Spleen (tissue), 11 donors: Measurements from ENCODE around the gene SLC24A3. TPM values are rescaled to one million over a fixed set of nuclear protein-coding genes. Genes with fewer than 3 reads are reported as not detected.

ENCODE experiments used
- DNase-seq: peaks from one replicate; pipeline ENCODE4 v3.0.0-alpha.2; 2020
- H3K27ac ChIP-seq, 8 donors: fragments of 200-600 bp; sonication (generic) in 7 of 8; 1 replicate in 4 of 8; 2 replicates in 4 of 8; pipeline versions ENCODE4 v1.5.0 to v1.8.0; 2016 to 2021; ENCODE audit warnings: inconsistent platforms in 4 of 8, mild to moderate bottlenecking in 4 of 8, moderate library complexity in 1 of 8
- H3K27me3 ChIP-seq, 7 donors: fragments of 200-600 bp; sonication (generic) in 6 of 7; replicated peaks in 1 of 7; 1 replicate in 4 of 7; 2 replicates in 3 of 7; pipeline versions ENCODE4 v1.5.0 to v1.8.0; 2016 to 2021; ENCODE audit warnings: inconsistent platforms in 3 of 7, mild to moderate bottlenecking in 1 of 7
- H3K36me3 ChIP-seq, 6 donors: fragments of 200-600 bp; sonication (generic) in 5 of 6; 1 replicate in 4 of 6; 2 replicates in 2 of 6; pipeline versions ENCODE4 v1.5.0 to v1.8.0; 2016 to 2021; ENCODE audit warnings: inconsistent platforms in 2 of 6
- H3K4me1 ChIP-seq, 6 donors: fragments of 200-600 bp; sonication (generic) in 5 of 6; 1 replicate in 3 of 6; 2 replicates in 3 of 6; pipeline versions ENCODE4 v1.5.0 to v1.8.0; 2016 to 2021; ENCODE audit warnings: inconsistent platforms in 3 of 6
- H3K4me3 ChIP-seq, 8 donors: fragments of 200-600 bp; sonication (generic) in 7 of 8; 1 replicate in 4 of 8; 2 replicates in 4 of 8; pipeline versions ENCODE4 v1.5.0 to v1.8.0; 2016 to 2021; ENCODE audit warnings: inconsistent platforms in 4 of 8, mild to moderate bottlenecking in 4 of 8, moderate library complexity in 2 of 8
- H3K9me3 ChIP-seq, 8 donors: fragments of 200-600 bp; sonication (generic) in 7 of 8; 1 replicate in 4 of 8; 2 replicates in 4 of 8; pipeline versions ENCODE4 v1.5.0 to v1.8.0; 2016 to 2021; ENCODE audit warnings: inconsistent platforms in 4 of 8
- CTCF ChIP-seq, 11 experiments: fragments of 200-600 bp in 7 of 11; fragments of 450-650 bp in 4 of 11; sonication (generic) in 4 of 11; IDR thresholded peaks in 8 of 11; conservative IDR thresholded peaks in 3 of 11; 1 replicate in 7 of 11; 2 replicates in 4 of 11; pipeline versions ENCODE4 v1.4.0 to v1.8.0; 2016 to 2021; ENCODE audit warnings: antibody characterized with exemption in 11 of 11, inconsistent platforms in 4 of 11, mild to moderate bottlenecking in 1 of 11
- POLR2A ChIP-seq, 3 donors: fragments of 450-650 bp; IDR thresholded peaks; one replicate each; pipeline ENCODE4 v1.5.1; 2017; ENCODE audit warnings: antibody characterized with exemption in 3 of 3, mild to moderate bottlenecking in 1 of 3
- POLR2AphosphoS5 ChIP-seq, 3 donors: sonication (generic); formaldehyde crosslinking; IDR thresholded peaks; one replicate each; pipeline ENCODE4 v1.5.1; 2017; ENCODE audit warnings: antibody characterized with exemption in 3 of 3
- WGBS, 5 donors: extraction: QIAGEN DNeasy Blood & Tissue Kit in 3 of 5; methylation state at CpG; one replicate each; pipeline versions ENCODE4 v1.1.5 to v1.1.7; 2013 to 2018; 5-methylcytosine and 5-hydroxymethylcytosine counted together
- intact Hi-C: fragments of 100-400 bp; cut with DNase I; formaldehyde crosslinking; loops from one replicate; pipeline ENCODE4 v1.15.0; 2023; ENCODE audit warnings: low total_unique reads
- polyA plus RNA-seq, 3 donors: library from polyadenylated mRNA; stranded (reverse); fragments of 200-250 nt; gene quantifications; one replicate each; pipeline ENCODE4 v1.2.1, GENCODE V29; 2013
- total RNA-seq, 7 donors: library from RNA; depleted of rRNA in 3 of 7; stranded (reverse); fragments of >200 nt in 3 of 7; fragmentation: NEBNext Ultra II Directional in 4 of 7; extraction: Animal tissue kit (Norgen Biotek cat#: 25700) in 4 of 7; gene quantifications; one replicate each; pipeline versions ENCODE4 v1.1.0 to v1.2.1, GENCODE V29; 2016 to 2021
- donor health status: healthy with polysubstance abuse.
- donor health status: DM: no; HTN: no; CAD: no; lungs with moderate emphysema.
- donor health status: DM: no; HTN: no; CAD: no.
- donor health status: Bipolar disorder and iron deficiency.
- donor health status: healthy.
- donor health status: DM: no; HTN: no; CAD: no.
- donor health status: DM: yes; HTN: yes; CAD: no.

Gene SLC24A3
- total and polyA plus RNA-seq, 10 donors = 0.37 to 3.9 (median 2.6) TPM

GRCh38 chr20:19487420-19487819 lies 275.0 kb downstream of the SLC24A3 start:
- H3K27ac ChIP-seq = no peak overlapping the region
- 79 to 97% (median 83%) methylated on average over 1 of the region's 1 CpG for WGBS, 5 donors
- no peak overlapping the region for H3K4me3 ChIP-seq
- H3K9me3 ChIP-seq = no peaks in the 10 kb centered on the region
- no peaks in the 10 kb centered on the region for H3K27me3 ChIP-seq
- intact Hi-C loops = no loop called here
- no peak for DNase-seq
- TF ChIP-seq CTCF (IDR thresholded peaks at IDR 0.05 in 8 of 11, conservative IDR thresholded peaks at IDR 0.05 in 3 of 11) (no peak), POLR2A (IDR thresholded peaks at IDR 0.05) (no peak), POLR2AphosphoS5 (IDR thresholded peaks at IDR 0.05) (no peak)
- H3K4me1 ChIP-seq = no peaks in the 10 kb centered on the region
- H3K36me3 ChIP-seq = no peaks in the 10 kb centered on the region

DNA sequence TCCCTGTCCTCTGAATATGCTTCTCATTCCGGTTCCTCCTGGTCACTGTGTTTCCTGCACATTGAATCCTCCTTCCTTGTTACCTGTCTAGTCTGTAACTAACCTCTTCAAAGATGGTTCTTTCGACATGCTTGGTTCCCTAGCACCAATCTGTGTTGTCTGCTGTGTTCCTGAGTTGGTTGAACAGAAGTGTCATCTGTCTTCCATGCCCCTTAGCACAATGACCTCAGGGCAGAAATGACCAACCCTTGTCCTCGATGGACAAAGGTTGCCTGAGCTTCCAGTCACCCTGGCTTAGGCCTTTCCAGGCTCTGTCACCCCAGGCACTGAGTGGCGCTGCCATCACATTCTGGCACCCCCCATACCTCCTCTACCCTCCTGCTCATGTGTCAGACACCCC lies 278.8 kb downstream of the SLC24A3 start:
- intact Hi-C loops = no loop called here
- WGBS, 5 donors = 73 to 81% (median 77%) methylated on average over 4 of the region's 4 CpGs
- H3K27me3 ChIP-seq = no peaks in the 10 kb centered on the region
- H3K27ac ChIP-seq = no peak overlapping the region
- no peaks in the 10 kb centered on the region for H3K9me3 ChIP-seq
- H3K4me1 ChIP-seq = no peaks in the 10 kb centered on the region
- no peak overlapping the region for H3K4me3 ChIP-seq
- no peak for DNase-seq
- no peak for TF ChIP-seq POLR2AphosphoS5 (IDR thresholded peaks at IDR 0.05)
- no peak for TF ChIP-seq CTCF (IDR thresholded peaks at IDR 0.05 in 8 of 11, conservative IDR thresholded peaks at IDR 0.05 in 3 of 11)
- TF ChIP-seq POLR2A (IDR thresholded peaks at IDR 0.05) = no peak
- H3K36me3 ChIP-seq = no peaks in the 10 kb centered on the region

DNA sequence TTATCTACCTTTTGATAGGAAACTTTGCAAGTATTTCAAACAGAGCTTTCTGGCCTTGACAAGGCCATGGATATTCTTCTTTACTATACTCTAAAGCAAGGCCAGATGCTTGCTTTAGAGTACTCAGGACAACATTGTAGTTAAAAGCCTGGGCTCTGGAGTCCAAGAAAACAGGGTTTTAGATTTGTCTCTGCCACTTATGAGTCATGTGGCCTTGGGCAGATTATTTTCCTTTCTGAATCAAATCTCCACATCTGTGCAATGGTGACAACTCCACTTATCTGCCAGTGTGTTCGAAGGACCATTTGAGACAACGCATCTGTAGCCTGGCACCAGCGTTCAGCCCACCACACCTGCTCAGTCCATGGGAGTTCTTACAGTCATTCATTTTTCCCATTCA lies 279.7 kb downstream of the SLC24A3 start:
- H3K36me3 ChIP-seq = no peaks in the 10 kb centered on the region
- H3K4me1 ChIP-seq = no peaks in the 10 kb centered on the region
- no peak overlapping the region for H3K4me3 ChIP-seq
- intact Hi-C loops = no loop called here
- DNase-seq = no peak
- no peaks in the 10 kb centered on the region for H3K27me3 ChIP-seq
- TF ChIP-seq POLR2A (IDR thresholded peaks at IDR 0.05) (no peak), POLR2AphosphoS5 (IDR thresholded peaks at IDR 0.05) (no peak), CTCF (IDR thresholded peaks at IDR 0.05 in 8 of 11, conservative IDR thresholded peaks at IDR 0.05 in 3 of 11) (no peak)
- H3K9me3 ChIP-seq = no peaks in the 10 kb centered on the region
- WGBS, 5 donors = 88 to 99% (median 93%) methylated on average over 3 of the region's 3 CpGs
- no peak overlapping the region for H3K27ac ChIP-seq

GRCh38 chr20:19492687-19493336 lies 280.4 kb downstream of the SLC24A3 start:
- no peak for TF ChIP-seq CTCF (IDR thresholded peaks at IDR 0.05 in 8 of 11, conservative IDR thresholded peaks at IDR 0.05 in 3 of 11)
- TF ChIP-seq POLR2AphosphoS5 (IDR thresholded peaks at IDR 0.05) = no peak
- no peak for TF ChIP-seq POLR2A (IDR thresholded peaks at IDR 0.05)
- DNase-seq = no peak
- no peaks in the 10 kb centered on the region for H3K27me3 ChIP-seq
- 74 to 86% (median 83%) methylated on average over 6 of the region's 6 CpGs for WGBS, 5 donors
- no peak overlapping the region for H3K4me3 ChIP-seq
- H3K36me3 ChIP-seq = no peaks in the 10 kb centered on the region
- intact Hi-C loops = no loop called here
- H3K27ac ChIP-seq = no peak overlapping the region
- no peaks in the 10 kb centered on the region for H3K9me3 ChIP-seq
- H3K4me1 ChIP-seq = no peaks in the 10 kb centered on the region
